ENCODE data around the gene DGKH.

GRCh38 chr13:42228527-42228926, 180.1 kb downstream of the DGKH start:
- TF ChIP-seq CTCF (IDR thresholded peaks at IDR 0.05 in 2 of 3, conservative IDR thresholded peaks at IDR 0.05 in 1 of 3; ENCODE audit: insufficient read depth in 2 of 3, low read depth in 1 of 3, low read length in 3 of 3) = no peak
- no peak for TF ChIP-seq ZFP1 (CRISPR knock-in tag; IDR thresholded peaks at IDR 0.05)
- TF ChIP-seq TSC22D4 (tag; IDR thresholded peaks at IDR 0.05) = no peak
- TF ChIP-seq POLR2AphosphoS2 (IDR thresholded peaks at IDR 0.05; ENCODE audit: low read length) = no peak
- no peak for TF ChIP-seq POLR2A (conservative IDR thresholded peaks at IDR 0.05)
- no peak for TF ChIP-seq ZNF253 (CRISPR knock-in tag; conservative IDR thresholded peaks at IDR 0.05)

Measured in K562 (cell line).